Colonic mucosa (tissue), 4 donors: ENCODE data around the gene ARHGAP25. TPM values are rescaled to one million over a fixed set of nuclear protein-coding genes. Genes with fewer than 3 reads are reported as not detected.
"Not testable (repeated sequence)": the region's sequence is repeated elsewhere in the genome, so short reads cannot be mapped to it uniquely, and the experiment has no call there.

Experiments
- DNase-seq: peaks from one replicate; pipeline ENCODE4 v3.0.0-alpha.2; 2020
- H3K27ac ChIP-seq: fragments of 200-600 bp; one replicate; pipeline ENCODE4 v1.8.0; 2021
- H3K27me3 ChIP-seq: fragments of 200-600 bp; one replicate; pipeline ENCODE4 v1.8.0; 2021
- H3K36me3 ChIP-seq: fragments of 200-600 bp; one replicate; pipeline ENCODE4 v1.8.0; 2021
- H3K4me1 ChIP-seq: fragments of 200-600 bp; one replicate; pipeline ENCODE4 v1.8.0; 2021; ENCODE audit warnings: mild to moderate bottlenecking
- H3K4me3 ChIP-seq: fragments of 200-600 bp; one replicate; pipeline ENCODE4 v1.8.0; 2021
- H3K9ac ChIP-seq, 2 donors: one replicate each; pipeline ENCODE4 v1.7.0; 2013; ENCODE audit warnings: control low read depth in 2 of 2, low read depth in 2 of 2, low read length in 2 of 2
- H3K9me3 ChIP-seq: fragments of 200-600 bp; one replicate; pipeline ENCODE4 v1.8.0; 2021
- CTCF ChIP-seq: fragments of 200-600 bp; IDR thresholded peaks from one replicate; pipeline ENCODE4 v1.8.0; 2022; ENCODE audit warnings: antibody characterized with exemption, mild to moderate bottlenecking
- intact Hi-C: fragments of 100-400 bp; cut with DNase I; formaldehyde crosslinking; loops from one replicate; pipeline ENCODE4 v1.14.1; 2022
- total RNA-seq, 2 donors: library from RNA; stranded (reverse); fragmentation: NEBNext Ultra II Directional in 1 of 2; extraction: Animal tissue kit (Norgen Biotek cat#: 25700) in 1 of 2; gene quantifications; one replicate each; pipeline ENCODE4 v1.2.1, GENCODE V29; 2021
- donor health status: healthy.
- donor health status: DM: no; HTN: no; CAD: no.
- donor health status: DM: no; HTN: no; CAD: no.

Gene ARHGAP25
- total RNA-seq, 2 donors from 2014 or later, result 3.6 to 3.7 TPM

GRCh38 chr2:68799140-68800026, 64.8 kb downstream of the ARHGAP25 start:
- no peak for DNase-seq
- no peak overlapping the region for H3K27ac ChIP-seq
- no peaks in the 10 kb centered on the region for H3K4me1 ChIP-seq
- no peak for TF ChIP-seq CTCF
- H3K9ac ChIP-seq, result no peak overlapping the region
- no peak overlapping the region for H3K4me3 ChIP-seq
- no peaks in the 10 kb centered on the region for H3K36me3 ChIP-seq
- H3K27me3 ChIP-seq, result no peaks in the 10 kb centered on the region
- intact Hi-C loops, result no loop called here
- H3K9me3 ChIP-seq, result no peaks in the 10 kb centered on the region

- Histone ChIP-seq H3K9me3 (no peaks in the 10 kb centered on the region), H3K27me3 (no peaks in the 10 kb centered on the region), H3K27ac (no peak overlapping the region), H3K36me3 (no peaks in the 10 kb centered on the region), H3K9ac (no peak overlapping the region), H3K4me3 (no peak overlapping the region), H3K4me1 (no peaks in the 10 kb centered on the region)
- DNase-seq, result no peak
- no peak for TF ChIP-seq CTCF
- intact Hi-C loops, result no loop called here
Measured at GRCh38 chr2:68800027-68800401, 65.4 kb downstream of the ARHGAP25 start.

- Histone ChIP-seq H3K9me3 (no peaks in the 10 kb centered on the region), H3K27ac (no peak overlapping the region), H3K4me3 (no peak overlapping the region), H3K36me3 (no peaks in the 10 kb centered on the region), H3K4me1 (no peaks in the 10 kb centered on the region), H3K27me3 (no peaks in the 10 kb centered on the region), H3K9ac (no peak overlapping the region)
- DNase-seq, result no peak
- intact Hi-C loops, result no loop called here
- no peak for TF ChIP-seq CTCF
Measured at GRCh38 chr2:68800517-68800916, 65.9 kb downstream of the ARHGAP25 start.

GRCh38 chr2:68802161-68802560, 67.5 kb downstream of the ARHGAP25 start:
- H3K27me3 ChIP-seq, H3K4me3 ChIP-seq, DNase-seq, H3K9me3 ChIP-seq, H3K4me1 ChIP-seq, intact Hi-C loops, H3K36me3 ChIP-seq, H3K27ac ChIP-seq, H3K9ac ChIP-seq: not testable (repeated sequence)

- Histone ChIP-seq H3K9me3 (no peaks in the 10 kb centered on the region), H3K4me1 (no peaks in the 10 kb centered on the region), H3K4me3 (no peak overlapping the region), H3K27ac (no peak overlapping the region), H3K9ac (no peak overlapping the region), H3K36me3 (no peaks in the 10 kb centered on the region), H3K27me3 (no peaks in the 10 kb centered on the region)
- TF ChIP-seq CTCF, result no peak
- DNase-seq, result no peak
- intact Hi-C loops, result no loop called here
Measured at GRCh38 chr2:68805025-68805424, 70.4 kb downstream of the ARHGAP25 start.

- no peaks in the 10 kb centered on the region for H3K27me3 ChIP-seq
- TF ChIP-seq CTCF, result no peak
- H3K9me3 ChIP-seq, result no peaks in the 10 kb centered on the region
- intact Hi-C loops, result no loop called here
- H3K27ac ChIP-seq, result no peak overlapping the region
- no peak for DNase-seq
- no peak overlapping the region for H3K4me3 ChIP-seq
- no peak overlapping the region for H3K9ac ChIP-seq
- H3K4me1 ChIP-seq, result no peaks in the 10 kb centered on the region
- H3K36me3 ChIP-seq, result no peaks in the 10 kb centered on the region
Measured at GRCh38 chr2:68806511-68807109, 72.0 kb downstream of the ARHGAP25 start.
